K562 (cell line): Measurements from ENCODE around the gene OR10C1. TPM values are rescaled to one million over a fixed set of nuclear protein-coding genes. Genes with fewer than 3 reads are reported as not detected.

Experiments
- ATAC-seq: fragments of 200-7000 bp; cut with Tn5 transposase; 3 replicates; pipeline ENCODE4 v1.9.1; 2020; ENCODE audit warnings: moderate library complexity
- BruUV-seq: library from RNA; stranded (reverse); fragments of 400-500 nt; replicated peaks from 2 replicates; lab custom pipeline; 2021; lab: Mats Ljungman, UMichigan
- CTCF ChIA-PET: fragments of 300-600 bp; formaldehyde crosslinking; extraction: SDS; loops from one replicate; lab custom pipeline; 2021; ENCODE audit warnings: low intra/inter-chr PET ratio; lab: Yijun Ruan, JAX
- POLR2A ChIA-PET: fragments of 300-600, 350-650 bp; sonication (Branson Sonifier 250); formaldehyde crosslinking; extraction: SDS; loops from one replicate; lab custom pipeline; 2021; ENCODE audit warnings: antibody characterized with exemption, inconsistent platforms; lab: Yijun Ruan, JAX
- DNase-seq, 4 experiments: peaks; one replicate each; pipeline versions ENCODE4 v3.0.0 to v3.0.0-alpha.2; 2011 to 2018; ENCODE audit warnings: low spot score in 3 of 4, mixed read lengths in 3 of 4; ENCODE audit errors: extremely low read depth in 1 of 4
- FAIRE-seq: peaks from 2 replicates; lab custom pipeline; 2011; peaks lifted over from hg19 to GRCh38; lab: Jason Lieb, UNC
- H2AFZ ChIP-seq: 2 replicates; pipeline ENCODE4 v1.6.0; 2011; ENCODE audit warnings: low read depth, low read length, control low read depth, inconsistent platforms
- H3K27ac ChIP-seq: fragments of 200-600 bp; 3 replicates; pipeline ENCODE4 v1.8.0; 2011; ENCODE audit warnings: low read depth, mild to moderate bottlenecking, control low read depth, inconsistent platforms, low read length, moderate library complexity, mixed read lengths; ENCODE audit errors: extremely low read depth
- H3K27me3 ChIP-seq, 2 experiments: fragments of 300-600 bp in 1 of 2; 2 replicates in 1 of 2; 3 replicates in 1 of 2; pipeline versions ENCODE4 v1.6.0 to v1.8.0; 2011; ENCODE audit warnings: inconsistent platforms in 2 of 2, low read length in 2 of 2, mild to moderate bottlenecking in 1 of 2, mixed read lengths in 1 of 2, moderate library complexity in 1 of 2; ENCODE audit not compliant: control insufficient read depth in 2 of 2, insufficient read depth in 2 of 2
- H3K36me3 ChIP-seq: fragments of 300-600 bp; 3 replicates; pipeline ENCODE4 v1.8.0; 2011; ENCODE audit warnings: mild to moderate bottlenecking, low read length, inconsistent platforms; ENCODE audit not compliant: control insufficient read depth, insufficient read depth
- H3K4me1 ChIP-seq, 2 experiments: fragments of 200-600 bp in 1 of 2; replicated peaks in 1 of 2; 2 replicates in 1 of 2; 3 replicates in 1 of 2; pipeline versions ENCODE4 v1.5.1 to v1.8.0; 2011; ENCODE audit warnings: inconsistent platforms in 2 of 2, low read length in 2 of 2, mild to moderate bottlenecking in 1 of 2, mixed read lengths in 1 of 2, moderate library complexity in 1 of 2; ENCODE audit not compliant: control insufficient read depth in 2 of 2, insufficient read depth in 2 of 2
- H3K4me2 ChIP-seq: 2 replicates; pipeline ENCODE4 v1.6.1; 2011; ENCODE audit warnings: low read length, control low read depth, inconsistent platforms, mixed read lengths; ENCODE audit not compliant: insufficient read depth
- H3K4me3 ChIP-seq: fragments of 200-600 bp; sonication (generic), shearing (Covaris generic); 2 replicates; pipeline ENCODE4 v1.5.1; 2016; ENCODE audit warnings: control low read depth, inconsistent platforms
- H3K79me2 ChIP-seq: fragments of 200-600 bp; 3 replicates; pipeline ENCODE4 v1.8.0; 2011; ENCODE audit warnings: low read length, inconsistent platforms; ENCODE audit not compliant: control insufficient read depth, insufficient read depth
- H3K9ac ChIP-seq, 2 experiments: 2 replicates each; pipeline versions ENCODE4 v1.6.0 to v1.6.1; 2011; ENCODE audit warnings: low read depth in 2 of 2, low read length in 2 of 2, control low read depth in 1 of 2, inconsistent platforms in 1 of 2, mild to moderate bottlenecking in 1 of 2, mixed read lengths in 1 of 2; ENCODE audit not compliant: insufficient read depth in 1 of 2
- H3K9me1 ChIP-seq: one replicate; pipeline ENCODE4 v1.6.0; 2011; ENCODE audit warnings: inconsistent platforms, mild to moderate bottlenecking, low read length, moderate library complexity; ENCODE audit not compliant: control insufficient read depth, insufficient read depth
- H3K9me3 ChIP-seq: replicated peaks from 2 replicates; pipeline ENCODE4 v1.5.1; 2011; ENCODE audit warnings: low read depth, low read length, inconsistent platforms; ENCODE audit not compliant: control insufficient read depth, insufficient read depth
- H4K20me1 ChIP-seq: replicated peaks from 2 replicates; pipeline ENCODE4 v1.6.1; 2011; ENCODE audit warnings: low read length, inconsistent platforms, mixed read lengths; ENCODE audit not compliant: control insufficient read depth, insufficient read depth
- ARHGAP35 ChIP-seq: fragments of 450-650 bp; IDR thresholded peaks from 2 replicates; pipeline ENCODE4 v1.6.1; 2018; ENCODE audit not compliant: partially characterized antibody
- BMI1 ChIP-seq: fragments of 150-350 bp; IDR thresholded peaks from 2 replicates; pipeline ENCODE4 v1.6.1; 2014; ENCODE audit warnings: low read length
- CBX1 ChIP-seq: sonication (generic); IDR thresholded peaks from 2 replicates; pipeline ENCODE4 v1.6.1; 2016; ENCODE audit warnings: antibody characterized with exemption, low read depth, mild to moderate bottlenecking
- CEBPG ChIP-seq, 3 experiments: fragments of 200-800 bp in 1 of 3; sonication (Bioruptor generic) in 1 of 3; sonication (generic) in 1 of 3; formaldehyde crosslinking in 1 of 3; IDR thresholded peaks in 2 of 3; conservative IDR thresholded peaks in 1 of 3; 2 replicates each; pipeline versions ENCODE4 v1.6.1 to v1.8.0; 2016 to 2022; ENCODE audit warnings: missing compliant biosample characterization in 2 of 3, missing genetic modification characterization in 2 of 3, mild to moderate bottlenecking in 1 of 3, missing genetic modification reagents in 1 of 3
- EP300 ChIP-seq: IDR thresholded peaks from 2 replicates; pipeline ENCODE4 v1.6.1; 2012; ENCODE audit warnings: low read length, improper control_type of control experiment
- KDM4B ChIP-seq, 2 experiments: fragments of 450-650 bp in 1 of 2; sonication (generic) in 1 of 2; IDR thresholded peaks; 2 replicates each; pipeline ENCODE4 v1.6.1; 2016 to 2017; ENCODE audit warnings: borderline replicate concordance in 2 of 2, antibody characterized with exemption in 1 of 2, low read depth in 1 of 2, mild to moderate bottlenecking in 1 of 2
- NR2F6 ChIP-seq: fragments of 450-650 bp; formaldehyde crosslinking; IDR thresholded peaks from 2 replicates; pipeline ENCODE4 v1.4.0; 2020; ENCODE audit warnings: mild to moderate bottlenecking
- POLR3A ChIP-seq: IDR thresholded peaks from 2 replicates; pipeline ENCODE4 v1.6.1; 2011; ENCODE audit warnings: borderline replicate concordance, mild to moderate bottlenecking, moderate library complexity; ENCODE audit not compliant: insufficient read length, insufficient read depth; ENCODE audit errors: extremely low read depth
- PTTG1 ChIP-seq: fragments of 450-650 bp; IDR thresholded peaks from 2 replicates; pipeline ENCODE4 v1.6.1; 2016; ENCODE audit warnings: low read depth, mild to moderate bottlenecking, missing genetic modification characterization, missing compliant biosample characterization
- SMARCA4 ChIP-seq: fragments of 450-650 bp; IDR thresholded peaks from 2 replicates; pipeline ENCODE4 v1.6.1; 2016
- SMC3 ChIP-seq: conservative IDR thresholded peaks from 2 replicates; pipeline ENCODE4 v1.6.1; 2011; ENCODE audit warnings: low read depth, low read length, improper control_type of control experiment; ENCODE audit not compliant: insufficient read depth
- ZNF12 ChIP-seq: sonication (generic); formaldehyde crosslinking; IDR thresholded peaks from 2 replicates; pipeline ENCODE4 v1.4.0; 2020; ENCODE audit warnings: mild to moderate bottlenecking, missing genetic modification reagents
- WGBS: fragments of 100-300 bp; shearing (Covaris generic); methylation state at CpG from one replicate; pipeline ENCODE4 v1.1.6; 2016; ENCODE audit warnings: low coverage, mixed read lengths; ENCODE audit not compliant: insufficient coverage; ENCODE audit errors: missing lambda C conversion rate; 5-methylcytosine and 5-hydroxymethylcytosine counted together
- in situ Hi-C: fragments of 300-500 bp; cut with MboI; formaldehyde crosslinking; loops from 4 replicates; pipeline ENCODE4 v1.15.0; 2018; ENCODE audit warnings: inconsistent platforms, mixed read lengths
- intact Hi-C: fragments of 100-400 bp; cut with micrococcal nuclease; formaldehyde crosslinking; loops from 2 replicates; pipeline ENCODE4 v1.14.2; 2022
- polyA plus RNA-seq, 8 experiments: library from polyadenylated mRNA; depleted of rRNA in 4 of 8; stranded (reverse) in 5 of 8; unstranded in 3 of 8; fragments of >200 nt; fragmentation: Nextera tagmentation in 2 of 8; fragmentation: Illumina TruSeq in 1 of 8; extraction: Ambion mirVana in 2 of 8; extraction: Trizol in 1 of 8; gene quantifications; 2 replicates each; pipeline versions ENCODE4 v1.2.1 to v1.2.3, GENCODE V29; 2011 to 2014; ENCODE audit warnings: inconsistent platforms in 1 of 8, missing spikeins in 1 of 8
- total RNA-seq, 7 experiments: library from RNA; depleted of rRNA in 6 of 7; stranded (reverse); fragments of >200 nt in 6 of 7; fragmentation: Illumina TruSeq in 2 of 7; extraction: Trizol in 2 of 7; gene quantifications; 2 replicates each; pipeline versions ENCODE4 v1.2.1 to v1.2.3, GENCODE V29; 2011 to 2021; ENCODE audit warnings: low replicate concordance in 1 of 7
- TF ChIP-seq, protein P1 (sequence below): fragments of 450-650 bp; IDR thresholded peaks from 2 replicates; pipeline ENCODE4 v1.6.1; 2016; ENCODE audit warnings: missing biosample characterization, missing genetic modification characterization
- TF ChIP-seq, protein P2 (sequence below): fragments of 250-450 bp; sonication (Bioruptor Pico); IDR thresholded peaks from 2 replicates; pipeline ENCODE4 v1.5.0; 2021; ENCODE audit warnings: mild to moderate bottlenecking, borderline replicate concordance
- TF ChIP-seq, protein P3 (sequence below): fragments of 250-450 bp; sonication (Bioruptor Pico); IDR thresholded peaks from 2 replicates; pipeline ENCODE4 v1.4.0; 2020; ENCODE audit warnings: mild to moderate bottlenecking, moderate library complexity, borderline replicate concordance

The OR10C1 gene
- total and polyA plus RNA-seq, 9 of the 15 experiments (the other 6 are each of a cell fraction or from before 2014, with no cell fraction given) = not detected

DNA sequence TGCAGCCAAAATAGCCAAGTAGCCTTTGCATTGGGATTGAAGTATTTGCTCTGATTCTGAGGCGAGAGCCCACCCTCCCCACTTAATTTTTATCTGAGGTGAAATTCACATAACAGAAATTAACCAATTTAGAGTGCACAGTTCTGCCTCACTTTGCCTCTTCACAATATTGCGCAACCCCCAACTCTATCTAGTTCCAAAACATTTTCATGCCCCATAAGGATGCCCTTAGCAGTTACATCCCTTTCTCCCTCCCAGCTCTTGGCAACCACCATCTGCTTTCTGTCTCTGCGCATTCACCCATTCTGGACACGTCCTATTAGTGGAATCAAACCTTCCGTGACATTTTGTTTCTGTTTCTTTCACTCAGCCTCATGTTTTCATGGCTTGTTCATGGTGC, 39.6 kb downstream of the OR10C1 start:
- H3K4me3 ChIP-seq = no peak overlapping the region
- no peak overlapping the region for H3K9ac ChIP-seq
- no peaks in the 10 kb centered on the region for H3K9me1 ChIP-seq
- POLR2A ChIA-PET = interaction anchor here (1.3 kb wide), 1 partner anchor 11 kb away, joined by 3 read pairs; no protein-coding TSS in a partner anchor
- no peak for ATAC-seq
- H3K79me2 ChIP-seq = no peaks in the 10 kb centered on the region
- FAIRE-seq = no peak
- intact Hi-C loops (no loop called here), in situ Hi-C loops (no loop called here)
- no peak overlapping the region for H2AFZ ChIP-seq
- H4K20me1 ChIP-seq = no peaks in the 10 kb centered on the region
- no peaks in the 10 kb centered on the region for H3K9me3 ChIP-seq
- H3K4me1 ChIP-seq = no peaks in the 10 kb centered on the region; a peak in 3 of 5 replicates
- H3K36me3 ChIP-seq = no peaks in the 10 kb centered on the region
- no TSS peak for BruUV-seq
- H3K27me3 ChIP-seq = peaks cover 0 to 20% of the 10 kb centered on the region in 2 experiments; a peak in 2 of 5 replicates
- CTCF ChIA-PET = no interaction called here
- no peak for DNase-seq
- H3K4me2 ChIP-seq = no peak overlapping the region
- H3K27ac ChIP-seq = no peak overlapping the region
- WGBS = 22% methylated on average over 5 of the region's 5 CpGs
- TF ChIP-seq SMC3 (no peak), ZNF12 (CRISPR knock-in tag) (no peak), EP300 (no peak), SMARCA4 (no peak), PTTG1 (tag) (no peak), POLR3A (no peak), NR2F6 (no peak), CBX1 (no peak), BMI1 (no peak), ARHGAP35 (no peak), CEBPG (CRISPR knock-in tag; IDR thresholded peaks at IDR 0.05) (peak; percentile 73), CEBPG (tag; conservative IDR thresholded peaks at IDR 0.05 in 1 of 2, IDR thresholded peaks at IDR 0.05 in 1 of 2) (peak; percentile 76 to 100), KDM4B (IDR thresholded peaks at IDR 0.05; ENCODE audit: borderline replicate concordance in 2 of 2, low read depth in 1 of 2) (no peak)
- TF ChIP-seq, protein P1, sequence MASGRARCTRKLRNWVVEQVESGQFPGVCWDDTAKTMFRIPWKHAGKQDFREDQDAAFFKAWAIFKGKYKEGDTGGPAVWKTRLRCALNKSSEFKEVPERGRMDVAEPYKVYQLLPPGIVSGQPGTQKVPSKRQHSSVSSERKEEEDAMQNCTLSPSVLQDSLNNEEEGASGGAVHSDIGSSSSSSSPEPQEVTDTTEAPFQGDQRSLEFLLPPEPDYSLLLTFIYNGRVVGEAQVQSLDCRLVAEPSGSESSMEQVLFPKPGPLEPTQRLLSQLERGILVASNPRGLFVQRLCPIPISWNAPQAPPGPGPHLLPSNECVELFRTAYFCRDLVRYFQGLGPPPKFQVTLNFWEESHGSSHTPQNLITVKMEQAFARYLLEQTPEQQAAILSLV (tag) = peak; percentile 76
- TF ChIP-seq, protein P2, sequence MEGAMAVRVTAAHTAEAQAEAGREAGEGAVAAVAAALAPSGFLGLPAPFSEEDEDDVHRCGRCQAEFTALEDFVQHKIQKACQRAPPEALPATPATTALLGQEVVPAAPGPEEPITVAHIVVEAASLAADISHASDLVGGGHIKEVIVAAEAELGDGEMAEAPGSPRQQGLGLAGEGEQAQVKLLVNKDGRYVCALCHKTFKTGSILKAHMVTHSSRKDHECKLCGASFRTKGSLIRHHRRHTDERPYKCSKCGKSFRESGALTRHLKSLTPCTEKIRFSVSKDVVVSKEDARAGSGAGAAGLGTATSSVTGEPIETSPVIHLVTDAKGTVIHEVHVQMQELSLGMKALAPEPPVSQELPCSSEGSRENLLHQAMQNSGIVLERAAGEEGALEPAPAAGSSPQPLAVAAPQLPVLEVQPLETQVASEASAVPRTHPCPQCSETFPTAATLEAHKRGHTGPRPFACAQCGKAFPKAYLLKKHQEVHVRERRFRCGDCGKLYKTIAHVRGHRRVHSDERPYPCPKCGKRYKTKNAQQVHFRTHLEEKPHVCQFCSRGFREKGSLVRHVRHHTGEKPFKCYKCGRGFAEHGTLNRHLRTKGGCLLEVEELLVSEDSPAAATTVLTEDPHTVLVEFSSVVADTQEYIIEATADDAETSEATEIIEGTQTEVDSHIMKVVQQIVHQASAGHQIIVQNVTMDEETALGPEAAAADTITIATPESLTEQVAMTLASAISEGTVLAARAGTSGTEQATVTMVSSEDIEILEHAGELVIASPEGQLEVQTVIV (CRISPR knock-in tag) = no peak
- TF ChIP-seq, protein P3, sequence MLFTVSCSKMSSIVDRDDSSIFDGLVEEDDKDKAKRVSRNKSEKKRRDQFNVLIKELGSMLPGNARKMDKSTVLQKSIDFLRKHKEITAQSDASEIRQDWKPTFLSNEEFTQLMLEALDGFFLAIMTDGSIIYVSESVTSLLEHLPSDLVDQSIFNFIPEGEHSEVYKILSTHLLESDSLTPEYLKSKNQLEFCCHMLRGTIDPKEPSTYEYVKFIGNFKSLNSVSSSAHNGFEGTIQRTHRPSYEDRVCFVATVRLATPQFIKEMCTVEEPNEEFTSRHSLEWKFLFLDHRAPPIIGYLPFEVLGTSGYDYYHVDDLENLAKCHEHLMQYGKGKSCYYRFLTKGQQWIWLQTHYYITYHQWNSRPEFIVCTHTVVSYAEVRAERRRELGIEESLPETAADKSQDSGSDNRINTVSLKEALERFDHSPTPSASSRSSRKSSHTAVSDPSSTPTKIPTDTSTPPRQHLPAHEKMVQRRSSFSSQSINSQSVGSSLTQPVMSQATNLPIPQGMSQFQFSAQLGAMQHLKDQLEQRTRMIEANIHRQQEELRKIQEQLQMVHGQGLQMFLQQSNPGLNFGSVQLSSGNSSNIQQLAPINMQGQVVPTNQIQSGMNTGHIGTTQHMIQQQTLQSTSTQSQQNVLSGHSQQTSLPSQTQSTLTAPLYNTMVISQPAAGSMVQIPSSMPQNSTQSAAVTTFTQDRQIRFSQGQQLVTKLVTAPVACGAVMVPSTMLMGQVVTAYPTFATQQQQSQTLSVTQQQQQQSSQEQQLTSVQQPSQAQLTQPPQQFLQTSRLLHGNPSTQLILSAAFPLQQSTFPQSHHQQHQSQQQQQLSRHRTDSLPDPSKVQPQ (CRISPR knock-in tag) = no peak
